HPDE6-E6E7 (cell line): ENCODE data around the gene PCARE.
"Not testable (repeated sequence)": the region's sequence is repeated elsewhere in the genome, so short reads cannot be mapped to it uniquely, and the experiment has no call there.

Experiments used
- DNase-seq: peaks from one replicate; pipeline ENCODE4 v3.0.0; 2011; ENCODE audit warnings: missing footprints; ENCODE audit errors: extremely low spot score

The PCARE gene

DNA sequence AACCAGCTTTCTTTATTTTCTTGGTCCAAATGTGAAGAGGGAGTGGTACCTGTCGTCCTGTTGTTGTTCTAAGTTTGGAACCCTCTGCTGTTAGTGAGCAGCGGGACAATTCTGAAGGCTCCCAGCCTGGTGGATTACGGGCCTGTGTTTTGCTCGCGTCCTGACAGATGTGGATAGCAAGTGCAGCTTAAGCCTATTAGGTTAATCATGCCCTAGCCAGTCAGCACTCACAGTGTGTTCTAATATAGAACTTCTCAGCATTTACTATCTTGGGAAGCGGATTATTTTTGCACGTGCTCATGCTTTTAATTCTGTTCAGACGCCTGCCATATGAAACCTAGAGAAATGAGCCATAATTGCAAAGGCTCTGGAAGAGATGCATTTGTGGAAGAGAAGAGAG, at the start of gene PCARE:
Gene PCARE, minus strand, starts transcription at position 113 of the 400 bp plus-strand sequence. CDS start 262 bp downstream, outside the sequence.
- DNase-seq = no peak

DNA sequence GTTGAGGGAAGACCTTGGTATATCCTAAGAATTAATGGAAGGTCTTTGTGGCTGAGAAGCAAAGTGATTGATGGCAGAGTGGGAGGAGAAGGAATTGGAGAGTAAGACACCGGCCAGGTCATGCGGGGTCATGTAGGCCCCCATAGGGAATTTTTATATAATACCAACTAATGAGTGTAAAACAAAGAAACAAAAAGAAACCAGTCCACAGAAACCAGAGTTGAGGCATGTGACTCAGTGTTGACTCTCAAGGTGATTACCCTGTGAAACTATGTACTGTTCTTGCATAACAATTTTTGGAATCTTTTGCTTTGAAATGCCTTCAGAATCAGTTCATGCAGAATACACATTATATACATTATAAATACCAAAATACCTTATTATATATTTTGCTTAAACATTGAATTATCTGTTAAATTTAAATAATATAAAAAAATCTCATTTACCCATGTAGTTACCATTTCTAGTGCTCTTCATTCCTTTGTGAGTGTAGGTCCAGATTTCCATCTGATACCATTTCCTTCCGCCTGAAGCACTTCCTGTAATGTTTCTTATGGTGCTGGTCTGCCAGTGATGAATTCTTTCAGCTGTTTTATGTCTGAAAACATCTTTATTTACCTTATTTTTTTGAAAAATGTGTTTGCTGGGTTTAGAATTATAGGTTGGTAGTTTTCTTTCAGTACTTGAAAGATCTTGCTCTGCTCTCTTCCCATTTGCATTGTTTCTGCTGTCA, 49.5 kb upstream of the PCARE start:
- DNase-seq = no peak

DNA sequence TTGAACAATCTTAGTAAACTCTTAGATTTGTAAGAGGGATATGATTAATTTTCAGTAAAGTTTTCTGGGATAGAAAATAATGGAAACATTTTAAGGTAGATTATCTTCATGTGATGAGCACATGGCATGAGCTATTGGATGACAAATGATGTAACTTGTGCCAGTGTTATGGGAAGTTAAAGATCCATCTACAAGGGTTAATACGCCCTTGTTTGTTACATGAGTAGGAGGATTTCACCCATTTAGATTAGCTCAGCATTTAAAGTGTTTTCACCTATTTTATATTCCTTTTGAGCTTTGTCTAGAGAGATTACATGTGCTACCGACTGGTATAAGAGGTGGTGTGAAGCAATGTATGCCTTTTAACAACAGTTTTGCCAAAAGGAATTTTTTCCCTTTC, 46.5 kb upstream of the PCARE start:
- DNase-seq = no peak

DNA sequence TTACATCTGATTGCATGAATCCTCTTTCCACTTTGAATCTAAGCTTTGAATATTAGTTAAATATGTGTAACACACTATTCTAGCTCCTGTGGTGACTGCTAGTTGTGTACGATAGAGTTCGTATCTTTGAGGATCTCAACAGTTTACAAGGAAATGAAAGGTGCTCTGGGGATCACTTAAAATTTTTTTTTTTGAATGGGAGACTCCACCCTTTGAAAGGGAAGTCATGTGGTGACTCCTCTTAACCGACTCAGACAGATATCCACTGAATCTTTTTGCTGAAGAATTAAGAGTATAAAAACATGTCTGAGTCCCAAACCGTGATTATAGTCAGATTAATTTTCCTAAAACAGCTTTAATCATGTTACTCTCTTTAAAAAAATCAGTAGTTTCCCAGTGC, 44.9 kb upstream of the PCARE start:
- DNase-seq = no peak

DNA sequence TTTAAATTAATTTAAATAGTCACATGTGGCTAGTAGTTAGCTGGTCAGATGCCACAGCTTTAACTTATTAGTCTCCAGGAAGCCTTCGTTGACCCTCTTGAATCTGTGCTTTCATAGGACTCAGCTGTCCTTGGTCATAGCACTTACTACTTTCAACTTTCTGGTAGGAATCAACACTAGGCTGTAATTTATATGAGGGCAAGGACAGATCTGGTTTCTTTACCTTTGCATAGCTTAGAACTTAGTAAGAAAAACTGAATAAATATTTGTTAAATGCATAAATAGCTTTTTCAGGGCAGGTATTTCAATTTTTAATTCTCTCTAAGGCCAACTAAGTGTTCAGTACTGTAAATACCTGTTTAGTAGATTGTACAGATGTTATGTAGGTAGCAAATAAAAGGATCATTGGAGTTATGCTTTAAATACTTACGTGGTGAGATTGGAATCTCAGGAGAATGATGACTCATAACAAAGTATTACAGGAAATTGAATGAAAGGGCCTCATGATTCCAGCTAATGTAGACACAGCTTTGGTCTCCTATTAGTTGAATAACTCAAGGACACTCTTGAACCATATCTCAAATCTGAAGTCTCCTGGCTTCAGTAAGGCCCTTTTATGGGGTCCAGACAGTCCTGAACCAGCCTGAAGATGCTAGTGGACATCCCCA, 43.4 kb upstream of the PCARE start:
- no peak for DNase-seq

DNA sequence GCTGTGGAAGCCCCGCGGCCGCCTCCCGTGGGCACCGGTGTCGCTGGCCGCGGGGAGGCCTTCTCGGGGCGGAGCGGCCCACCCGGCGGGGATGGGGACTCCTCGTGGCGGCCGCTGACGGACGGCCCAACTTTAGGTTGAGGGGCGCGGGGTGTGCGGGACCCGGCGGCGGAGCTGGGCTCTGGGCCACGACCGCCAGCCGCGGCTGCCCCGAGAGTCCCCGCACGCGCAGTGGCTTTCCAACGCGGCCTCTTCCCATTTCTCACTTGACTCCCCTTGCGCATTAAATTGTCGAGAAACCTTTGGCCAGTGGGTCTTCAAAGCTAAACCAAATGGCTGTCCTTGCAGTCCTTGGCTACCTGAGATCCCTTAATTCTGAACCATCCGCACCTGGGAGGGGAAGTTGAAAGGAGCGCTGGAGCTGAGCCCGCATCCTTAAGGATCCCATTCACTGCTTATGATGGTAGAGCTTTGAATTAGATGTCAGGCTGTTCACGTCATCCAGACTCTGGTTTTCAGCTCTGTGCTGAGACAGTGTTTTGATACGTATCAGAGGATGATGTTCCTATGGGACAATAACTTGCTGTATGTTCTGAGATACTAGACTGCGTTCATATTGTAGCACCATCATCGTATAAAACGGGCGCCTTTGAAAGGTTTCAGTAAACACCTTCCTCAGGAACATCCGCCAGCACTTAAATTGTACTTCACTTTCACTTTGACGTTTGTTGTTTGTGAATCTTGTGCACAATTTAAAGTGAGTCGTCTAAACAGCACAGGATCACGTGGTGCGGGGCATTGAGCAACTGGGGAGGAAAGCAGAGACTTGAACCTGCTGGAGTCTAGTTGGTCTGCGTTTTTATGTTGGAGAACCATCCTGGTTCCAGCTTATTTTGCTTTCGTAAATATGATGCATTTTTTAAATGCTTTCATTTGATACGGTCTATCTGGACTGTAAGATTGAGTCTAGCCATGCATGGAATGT, 41.8 kb upstream of the PCARE start:
- DNase-seq = no peak

DNA sequence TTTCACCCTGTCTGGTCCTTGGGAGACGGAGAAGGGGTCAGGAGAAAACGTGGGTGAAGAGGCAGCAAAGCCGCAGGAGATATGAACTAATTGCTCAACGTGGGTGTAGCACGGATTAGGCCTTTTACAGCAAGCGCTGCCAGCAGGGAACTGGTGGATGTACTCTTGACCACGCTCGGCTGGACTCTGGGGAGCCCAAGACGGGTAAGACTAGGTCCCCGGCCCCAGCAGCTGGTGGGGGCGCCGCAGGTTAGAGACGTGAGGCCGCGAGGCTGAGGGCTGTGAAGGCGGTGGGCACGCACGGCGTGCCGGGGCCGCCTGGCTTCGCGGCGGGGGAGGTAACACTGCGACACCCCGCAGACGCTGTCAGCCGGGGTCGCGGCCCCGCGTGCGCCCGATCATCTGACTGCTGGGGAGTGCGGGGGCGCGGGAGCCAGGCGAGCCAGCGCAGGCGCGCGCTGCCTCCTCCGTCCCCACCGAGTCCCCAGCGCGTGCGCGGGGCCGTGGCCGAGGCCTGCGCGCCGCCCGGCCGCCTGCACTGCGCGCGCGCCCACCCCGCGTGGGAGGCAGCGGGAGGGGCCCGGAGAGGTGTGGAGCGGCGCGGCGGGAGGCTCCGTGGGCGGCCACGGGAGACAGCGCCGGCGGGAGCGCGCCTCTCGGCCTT, 40.8 kb upstream of the PCARE start, which contains the start of gene CLIP4:
Gene CLIP4, plus strand, starts transcription at position 470 of the 664 bp plus-strand sequence. CDS start 5,974 bp downstream, outside the sequence.
- DNase-seq = no peak

DNA sequence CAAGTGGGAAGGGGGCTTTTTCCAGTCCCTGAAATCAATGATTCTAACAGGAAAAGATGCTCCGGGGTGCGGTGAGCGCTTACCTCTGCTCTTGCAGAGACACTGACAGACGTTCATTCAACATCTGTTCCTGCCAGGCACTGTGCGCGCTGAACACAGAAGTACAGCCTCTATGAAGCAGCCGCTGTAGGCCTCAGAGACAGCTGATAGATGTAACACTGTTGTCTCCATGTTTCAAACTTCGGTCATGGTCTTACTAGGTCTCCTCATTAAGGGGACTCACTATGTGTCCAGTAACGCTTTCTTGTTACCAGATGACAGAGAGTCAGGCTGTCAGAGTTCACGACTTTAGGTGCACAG, 40.2 kb upstream of the PCARE start:
- no peak for DNase-seq

DNA sequence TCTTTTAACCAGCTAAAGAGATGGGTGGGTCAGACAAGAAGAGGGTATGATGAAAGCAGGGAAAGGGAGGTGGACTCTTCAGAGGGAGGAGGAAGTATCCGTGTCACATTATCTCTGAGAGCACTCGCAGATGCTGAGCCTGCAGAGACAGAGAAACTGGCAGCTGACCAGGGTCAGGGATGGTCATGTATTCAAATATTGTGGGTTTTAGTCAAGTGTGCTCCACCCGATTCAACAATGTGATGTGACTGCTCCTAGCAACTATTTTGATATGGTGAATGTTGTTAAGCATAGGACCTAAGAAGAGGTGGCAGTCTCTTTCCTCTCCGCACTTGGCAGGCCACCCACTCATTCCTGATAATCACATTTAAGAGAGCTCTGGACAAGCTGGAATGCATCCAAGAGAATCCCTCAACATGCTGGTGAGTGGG, 39.6 kb upstream of the PCARE start:
- no peak for DNase-seq

DNA sequence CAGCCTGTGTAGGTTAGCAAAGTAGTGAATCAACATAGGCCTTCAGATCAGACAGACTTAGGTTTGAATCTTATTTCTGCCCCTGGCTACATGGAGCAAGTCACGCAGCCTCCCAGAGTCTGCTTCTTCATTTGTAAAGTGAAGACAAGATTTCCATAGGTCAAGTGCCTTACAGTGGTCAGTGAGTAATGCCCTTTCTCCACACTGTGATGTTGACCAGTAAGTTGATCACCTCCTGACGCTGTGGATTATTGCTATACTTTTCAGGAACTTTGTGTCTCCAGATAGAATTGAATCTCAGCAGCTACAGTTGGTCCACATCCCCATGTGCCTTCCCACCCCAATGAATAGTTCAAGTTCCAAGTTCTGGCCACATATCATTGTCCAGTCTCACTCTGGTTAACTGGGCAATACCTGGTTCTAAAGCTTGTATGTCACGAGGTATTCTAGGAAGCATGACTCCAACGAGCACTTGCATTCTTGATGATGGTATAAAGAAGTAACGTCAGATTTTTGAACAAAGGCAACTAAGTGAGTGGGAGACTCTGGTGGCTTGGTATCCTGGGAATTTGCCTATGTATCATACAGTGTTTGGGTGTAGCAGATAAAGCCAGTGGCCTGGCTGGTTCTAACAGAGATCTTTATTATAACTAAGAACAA, 38.8 kb upstream of the PCARE start:
- DNase-seq = no peak

DNA sequence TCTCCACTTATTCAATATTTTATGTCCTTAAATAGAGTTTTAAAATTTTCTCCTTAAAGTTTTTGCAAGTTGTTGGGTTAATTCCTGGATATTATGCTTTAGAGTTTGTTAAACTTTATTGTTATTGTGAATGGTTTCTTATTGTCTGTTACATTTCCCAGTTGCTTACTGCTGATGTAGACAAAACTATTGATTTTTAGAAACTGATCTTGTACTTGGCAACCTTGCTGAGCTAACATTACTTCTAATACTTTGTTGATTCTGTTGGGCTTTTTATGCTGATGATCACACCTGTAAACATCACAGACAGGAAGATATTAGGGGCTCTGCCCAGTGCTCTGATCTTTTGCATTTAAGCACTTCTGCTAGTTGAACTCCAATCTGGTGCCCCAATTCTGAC, 38.1 kb upstream of the PCARE start:
- DNase-seq = no peak

DNA sequence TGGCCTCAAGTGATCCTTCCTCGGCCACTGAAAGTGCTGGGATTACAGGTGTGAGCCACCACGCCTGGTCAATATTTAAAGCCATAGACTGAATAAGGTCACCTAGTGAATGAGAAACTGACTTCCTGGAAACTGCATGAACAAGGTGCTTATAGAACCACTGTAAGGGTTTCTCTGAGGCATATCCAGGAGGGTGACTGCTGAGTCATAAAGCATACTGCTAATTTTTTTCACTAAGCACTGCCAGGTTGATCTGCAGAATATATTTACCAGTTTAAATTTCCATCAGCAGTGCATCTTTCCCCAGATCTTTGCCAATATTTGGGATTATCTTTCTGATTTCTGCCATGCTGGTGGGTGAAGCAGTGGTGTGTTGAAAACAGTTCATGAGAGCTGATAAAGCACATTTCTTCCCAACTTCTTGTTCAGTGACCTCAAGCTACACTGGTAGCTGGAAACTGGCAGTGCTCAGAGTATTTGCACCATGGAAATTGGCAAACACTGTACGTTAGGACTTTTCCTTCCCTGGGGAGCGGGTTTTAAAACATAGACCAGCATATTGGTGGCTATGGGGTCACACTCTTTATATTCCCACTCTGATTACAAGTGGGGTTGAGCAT, 36.7 kb upstream of the PCARE start:
- DNase-seq = no peak

DNA sequence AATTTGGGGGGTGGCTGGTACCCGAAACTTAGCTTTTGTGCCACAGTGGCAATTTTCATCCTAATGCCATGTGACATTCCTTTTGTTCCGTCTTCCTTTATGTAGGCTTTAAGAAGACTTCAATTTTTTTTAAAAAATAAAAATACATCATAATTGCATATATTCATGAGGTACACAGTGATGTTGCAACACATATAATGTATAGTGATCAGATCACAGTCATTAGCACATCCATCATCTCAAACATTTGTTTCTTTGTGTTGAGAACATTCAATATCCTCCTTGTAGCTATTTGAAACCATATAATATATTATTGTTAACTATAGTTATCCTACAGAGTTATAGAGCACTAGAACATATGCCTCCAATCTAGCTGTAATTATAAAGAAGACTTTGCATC, 34.9 kb upstream of the PCARE start:
- no peak for DNase-seq

DNA sequence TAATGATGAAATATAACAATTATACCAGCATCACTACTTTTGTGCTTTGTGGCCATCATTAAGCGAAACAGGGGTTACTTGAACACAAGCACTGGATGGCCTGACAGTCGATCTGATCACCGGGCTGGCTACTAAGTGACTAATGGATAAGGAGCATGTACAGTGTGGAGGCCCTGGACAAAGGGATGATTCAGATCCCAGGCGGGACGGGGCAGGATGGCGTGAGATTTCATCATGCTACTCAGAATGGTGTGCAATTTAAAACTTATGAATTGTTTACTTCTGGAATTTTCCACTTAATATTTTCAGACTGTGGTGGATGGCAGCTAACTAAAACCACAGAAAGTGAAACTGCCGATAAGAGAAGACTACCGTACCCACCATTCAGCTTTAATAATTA, 33.9 kb upstream of the PCARE start:
- DNase-seq = peak; percentile 88

DNA sequence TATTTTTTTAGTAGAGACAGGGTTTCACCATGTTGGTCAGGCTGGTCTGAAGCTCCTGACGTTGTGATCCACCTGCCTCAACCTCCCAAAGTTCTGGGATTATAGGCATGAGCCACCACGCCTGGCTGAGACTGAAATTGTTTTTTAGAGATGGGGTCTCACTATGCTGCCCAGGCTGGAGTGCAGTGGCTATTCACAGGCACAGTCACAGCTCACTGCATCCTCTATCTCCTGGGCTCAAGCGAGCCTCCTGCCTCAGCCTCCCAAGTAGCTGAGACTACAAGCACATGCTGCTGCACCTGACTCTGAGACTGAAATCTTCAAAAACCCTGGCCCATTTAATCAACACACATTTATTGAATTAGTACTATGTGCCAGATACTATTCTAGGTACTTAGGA, 33.2 kb upstream of the PCARE start:
- DNase-seq = not testable (repeated sequence)

DNA sequence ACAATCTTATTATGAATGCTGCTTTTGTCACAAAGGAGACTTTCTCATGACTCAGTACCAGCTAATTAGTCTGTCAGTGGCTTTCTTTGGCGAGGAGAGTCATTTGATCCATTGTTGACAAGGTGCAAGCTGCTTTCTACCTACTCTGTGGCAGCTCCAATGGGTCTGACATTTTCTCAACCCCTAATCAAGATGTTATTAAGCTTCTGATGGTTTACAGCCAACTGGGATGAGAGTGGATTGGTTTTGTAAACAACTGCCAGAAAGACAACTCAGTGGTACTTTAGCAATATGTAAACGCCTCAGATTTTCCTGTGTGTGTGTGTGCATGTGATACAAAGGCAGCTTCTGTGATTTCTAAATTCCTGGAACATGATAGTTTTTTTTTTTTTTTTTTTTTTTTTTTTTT, 32.7 kb upstream of the PCARE start:
- no peak for DNase-seq

DNA sequence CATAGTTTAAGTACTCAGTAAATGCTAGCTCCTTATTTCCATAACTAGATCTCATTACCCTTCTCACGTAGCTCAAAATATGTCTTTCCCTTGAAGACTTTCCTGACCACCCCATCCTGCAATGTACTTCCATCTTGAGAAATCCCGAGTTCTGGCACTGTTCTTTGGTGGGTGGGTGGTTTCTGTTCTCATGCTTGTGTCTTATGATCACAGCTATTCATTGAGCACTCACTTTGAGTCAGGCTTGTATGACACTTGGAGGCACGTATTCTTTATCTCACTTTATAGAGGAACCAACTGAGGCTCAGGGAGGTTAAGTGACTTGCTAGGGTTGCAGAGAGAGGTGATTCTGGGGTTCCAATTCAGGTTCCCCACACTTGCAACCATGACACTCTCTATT, 31.9 kb upstream of the PCARE start:
- no peak for DNase-seq

DNA sequence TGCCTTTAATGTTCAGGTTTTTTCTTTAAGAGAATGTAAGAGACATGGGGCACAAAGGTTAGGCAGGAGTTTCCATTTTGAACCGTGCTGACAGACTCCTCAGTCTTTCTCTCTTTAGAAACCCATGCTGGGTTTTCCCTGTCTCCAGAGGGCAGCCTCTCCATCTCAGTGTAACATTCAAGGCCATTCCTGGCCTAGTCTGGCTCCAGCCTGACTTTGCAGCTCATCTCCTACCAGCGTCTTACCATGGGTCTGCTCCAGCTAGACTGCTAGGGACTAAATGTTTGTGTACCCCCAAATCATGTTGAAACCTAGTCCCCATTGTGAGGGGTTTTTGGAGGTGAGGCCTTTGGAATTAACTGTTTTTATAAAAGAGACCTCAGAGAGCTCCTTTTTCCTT, 31.1 kb upstream of the PCARE start:
- no peak for DNase-seq

DNA sequence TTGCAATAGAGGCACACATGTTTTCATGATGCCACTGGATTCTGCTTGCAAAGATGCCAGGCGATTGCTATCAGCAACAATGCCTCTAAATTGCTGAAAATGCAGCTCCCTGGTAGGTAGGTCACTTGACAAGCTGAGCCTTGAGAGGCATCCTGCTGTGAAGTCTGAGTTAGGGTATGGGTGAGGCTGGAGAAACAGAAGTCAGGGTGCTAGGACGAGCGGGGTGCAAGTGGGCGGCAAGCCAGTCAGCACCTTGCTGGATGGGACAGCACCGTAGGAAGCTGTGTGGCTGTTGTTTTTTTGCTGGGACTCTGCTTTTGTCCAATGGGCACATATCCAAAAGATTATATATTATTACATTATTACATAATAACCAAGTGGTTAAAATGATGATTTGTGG, 30.4 kb upstream of the PCARE start:
- no peak for DNase-seq

DNA sequence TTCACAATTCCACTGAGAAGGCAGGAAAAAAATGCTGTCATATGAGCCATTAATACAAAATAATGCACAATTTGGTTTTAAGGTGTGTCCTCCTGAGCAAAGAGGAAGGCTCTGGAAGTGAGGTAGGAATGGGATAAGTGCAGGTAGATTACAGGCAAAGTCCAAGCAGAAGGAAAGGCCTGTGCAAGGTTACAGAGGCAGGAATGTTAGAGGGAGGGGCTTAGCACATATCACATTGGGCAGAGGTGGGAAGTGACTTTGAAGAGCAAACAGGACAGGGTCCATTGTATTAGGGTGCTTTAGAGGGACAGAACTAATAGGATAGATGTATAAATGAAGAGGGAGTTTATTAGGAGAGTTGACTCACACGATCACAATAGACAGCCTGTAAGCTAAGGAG, 26.2 kb upstream of the PCARE start:
- no peak for DNase-seq

DNA sequence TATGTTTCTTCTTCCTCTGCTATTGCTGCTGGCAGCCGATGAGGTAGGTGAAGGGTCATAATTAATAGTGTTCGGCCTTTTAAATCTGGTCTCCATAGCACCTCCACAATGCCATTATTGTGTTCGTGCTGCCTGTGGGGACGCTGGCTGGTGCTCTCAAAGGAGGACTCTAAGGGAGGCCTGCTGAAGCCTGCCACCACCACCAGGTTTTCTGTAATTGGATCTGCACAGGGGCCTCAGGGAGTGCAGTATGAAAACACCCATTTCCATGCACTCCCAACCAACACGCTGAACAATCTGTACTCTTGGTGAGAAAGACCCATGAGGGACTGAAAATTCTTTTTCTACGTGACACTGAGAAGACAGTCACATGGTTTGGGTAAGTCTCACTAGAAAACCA, 23.2 kb upstream of the PCARE start:
- DNase-seq = no peak
